Central memory CD8-positive, alpha-beta T cell (primary cell): Measurements from ENCODE around the gene E2F2.

Experiments used
- ATAC-seq: fragments of 150-1000 bp; cut with Tn5 transposase; replicated peaks from 2 replicates; pipeline ENCODE4 v1.10.0; 2022; ENCODE audit warnings: mild to moderate bottlenecking, moderate FRiP score, moderate number of reproducible peaks; ENCODE audit not compliant: poor library complexity, severe bottlenecking; ENCODE audit errors: extremely low read depth
- DNase-seq, 2 donors: peaks; one replicate each; pipeline ENCODE4 v3.0.0; 2021; ENCODE audit warnings: low spot score in 2 of 2
- H3K27ac Mint-ChIP-seq: one replicate; pipeline ENCODE4 v1.8.0; 2022; ENCODE audit warnings: low read depth, mild to moderate bottlenecking, moderate library complexity, mixed read lengths
- H3K27me3 Mint-ChIP-seq: one replicate; pipeline ENCODE4 v1.8.0; 2022; ENCODE audit warnings: mixed read lengths
- H3K36me3 Mint-ChIP-seq: one replicate; pipeline ENCODE4 v1.8.0; 2022; ENCODE audit warnings: mild to moderate bottlenecking, moderate library complexity, mixed read lengths; ENCODE audit not compliant: insufficient read depth
- H3K4me1 Mint-ChIP-seq: one replicate; pipeline ENCODE4 v1.8.0; 2022; ENCODE audit warnings: mixed read lengths
- H3K4me3 Mint-ChIP-seq: one replicate; pipeline ENCODE4 v1.8.0; 2022; ENCODE audit warnings: mild to moderate bottlenecking, moderate library complexity, mixed read lengths
- H3K9me3 Mint-ChIP-seq: one replicate; pipeline ENCODE4 v1.8.0; 2022; ENCODE audit warnings: mixed read lengths

E2F2 gene

GRCh38 chr1:23479666-23479941 lies 51.4 kb downstream of the E2F2 start:
- H3K9me3 Mint-ChIP-seq = no peaks in the 10 kb centered on the region
- peaks cover 11% of the 10 kb centered on the region for H3K4me1 Mint-ChIP-seq
- H3K27ac Mint-ChIP-seq = no peak overlapping the region
- peaks cover 62% of the 10 kb centered on the region for H3K27me3 Mint-ChIP-seq
- H3K4me3 Mint-ChIP-seq = no peak overlapping the region
- no peak for DNase-seq
- no peak for ATAC-seq
- H3K36me3 Mint-ChIP-seq = peaks cover 2% of the 10 kb centered on the region

GRCh38 chr1:23478896-23479665 lies 52.0 kb downstream of the E2F2 start:
- Mint-ChIP-seq H3K4me1 (peaks cover 8% of the 10 kb centered on the region), H3K27ac (no peak overlapping the region), H3K36me3 (peaks cover 2% of the 10 kb centered on the region), H3K9me3 (no peaks in the 10 kb centered on the region), H3K27me3 (peaks cover 62% of the 10 kb centered on the region), H3K4me3 (no peak overlapping the region)
- ATAC-seq (no peak), DNase-seq (no peak)

- no peaks in the 10 kb centered on the region for H3K9me3 Mint-ChIP-seq
- ATAC-seq = no peak
- DNase-seq = no peak
- H3K4me3 Mint-ChIP-seq = no peak overlapping the region
- H3K4me1 Mint-ChIP-seq = no peaks in the 10 kb centered on the region
- H3K27me3 Mint-ChIP-seq = peaks cover 53% of the 10 kb centered on the region
- no peak overlapping the region for H3K27ac Mint-ChIP-seq
- no peaks in the 10 kb centered on the region for H3K36me3 Mint-ChIP-seq
Observed at GRCh38 chr1:23477359-23478144, 53.5 kb downstream of the E2F2 start.

GRCh38 chr1:23475641-23476040 lies 55.4 kb downstream of the E2F2 start:
- no peak overlapping the region for H3K4me3 Mint-ChIP-seq
- DNase-seq = no peak

GRCh38 chr1:23475134-23475628 lies 55.9 kb downstream of the E2F2 start:
- Mint-ChIP-seq H3K27me3 (peaks cover 33% of the 10 kb centered on the region), H3K27ac (no peak overlapping the region), H3K4me1 (no peaks in the 10 kb centered on the region), H3K36me3 (peaks cover 1% of the 10 kb centered on the region), H3K9me3 (no peaks in the 10 kb centered on the region), H3K4me3 (no peak overlapping the region)
- no peak for DNase-seq
- no peak for ATAC-seq

More at GRCh38 chr1:23475641-23476040, 55.4 kb downstream of the E2F2 start:
- ATAC-seq = no peak
- H3K36me3 Mint-ChIP-seq = no peaks in the 10 kb centered on the region
- peaks cover 37% of the 10 kb centered on the region for H3K27me3 Mint-ChIP-seq
- H3K4me1 Mint-ChIP-seq = no peaks in the 10 kb centered on the region
- H3K27ac Mint-ChIP-seq = no peak overlapping the region
- no peaks in the 10 kb centered on the region for H3K9me3 Mint-ChIP-seq

- Mint-ChIP-seq H3K4me1 (no peaks in the 10 kb centered on the region), H3K36me3 (peaks cover 1% of the 10 kb centered on the region), H3K27ac (no peak overlapping the region), H3K9me3 (no peaks in the 10 kb centered on the region), H3K27me3 (peaks cover 22% of the 10 kb centered on the region), H3K4me3 (no peak overlapping the region)
- no peak for DNase-seq
- ATAC-seq = no peak
Observed at GRCh38 chr1:23473037-23473800, 57.8 kb downstream of the E2F2 start.

- Mint-ChIP-seq H3K36me3 (peaks cover 1% of the 10 kb centered on the region), H3K27ac (no peak overlapping the region), H3K27me3 (peaks cover 17% of the 10 kb centered on the region), H3K4me3 (no peak overlapping the region), H3K9me3 (no peaks in the 10 kb centered on the region), H3K4me1 (no peaks in the 10 kb centered on the region)
- DNase-seq (no peak), ATAC-seq (no peak)
Observed at GRCh38 chr1:23472351-23473036, 58.5 kb downstream of the E2F2 start.

- Mint-ChIP-seq H3K4me1 (no peaks in the 10 kb centered on the region), H3K9me3 (no peaks in the 10 kb centered on the region), H3K27me3 (peaks cover 8% of the 10 kb centered on the region), H3K27ac (no peak overlapping the region), H3K4me3 (no peak overlapping the region), H3K36me3 (peaks cover 1% of the 10 kb centered on the region)
- DNase-seq (no peak), ATAC-seq (no peak)
Observed at GRCh38 chr1:23471473-23472075, 59.5 kb downstream of the E2F2 start.

- no peaks in the 10 kb centered on the region for H3K27me3 Mint-ChIP-seq
- no peak overlapping the region for H3K4me3 Mint-ChIP-seq
- H3K36me3 Mint-ChIP-seq = peaks cover 1% of the 10 kb centered on the region
- no peak for DNase-seq
- no peak overlapping the region for H3K27ac Mint-ChIP-seq
- ATAC-seq = no peak
- no peaks in the 10 kb centered on the region for H3K4me1 Mint-ChIP-seq
- no peaks in the 10 kb centered on the region for H3K9me3 Mint-ChIP-seq
Observed at GRCh38 chr1:23470282-23471070, 60.6 kb downstream of the E2F2 start.

- Mint-ChIP-seq H3K4me3 (no peak overlapping the region), H3K9me3 (no peaks in the 10 kb centered on the region), H3K27ac (no peak overlapping the region), H3K27me3 (no peaks in the 10 kb centered on the region), H3K4me1 (no peaks in the 10 kb centered on the region), H3K36me3 (peaks cover 1% of the 10 kb centered on the region)
- DNase-seq (no peak), ATAC-seq (no peak)
Observed at GRCh38 chr1:23469372-23469982, 61.6 kb downstream of the E2F2 start.

GRCh38 chr1:23466423-23466989 lies 64.5 kb downstream of the E2F2 start:
- no peak overlapping the region for H3K27ac Mint-ChIP-seq
- H3K4me1 Mint-ChIP-seq = no peaks in the 10 kb centered on the region
- H3K4me3 Mint-ChIP-seq = no peak overlapping the region
- no peak for DNase-seq
- no peak for ATAC-seq
- peaks cover 13% of the 10 kb centered on the region for H3K27me3 Mint-ChIP-seq
- H3K36me3 Mint-ChIP-seq = peaks cover 1% of the 10 kb centered on the region
- H3K9me3 Mint-ChIP-seq = no peaks in the 10 kb centered on the region
